ENCODE measurements around the gene C1orf52.
"Not testable (repeated sequence)": the region's sequence is repeated elsewhere in the genome, so short reads cannot be mapped to it uniquely, and the experiment has no call there.

C1orf52 gene

GRCh38 chr1:85273397-85273796 lies 13.9 kb upstream of the C1orf52 start:
- no peak overlapping the region for H3K4me3 ChIP-seq (ENCODE audit: low read depth, low read length)
- TF ChIP-seq, protein P1, sequence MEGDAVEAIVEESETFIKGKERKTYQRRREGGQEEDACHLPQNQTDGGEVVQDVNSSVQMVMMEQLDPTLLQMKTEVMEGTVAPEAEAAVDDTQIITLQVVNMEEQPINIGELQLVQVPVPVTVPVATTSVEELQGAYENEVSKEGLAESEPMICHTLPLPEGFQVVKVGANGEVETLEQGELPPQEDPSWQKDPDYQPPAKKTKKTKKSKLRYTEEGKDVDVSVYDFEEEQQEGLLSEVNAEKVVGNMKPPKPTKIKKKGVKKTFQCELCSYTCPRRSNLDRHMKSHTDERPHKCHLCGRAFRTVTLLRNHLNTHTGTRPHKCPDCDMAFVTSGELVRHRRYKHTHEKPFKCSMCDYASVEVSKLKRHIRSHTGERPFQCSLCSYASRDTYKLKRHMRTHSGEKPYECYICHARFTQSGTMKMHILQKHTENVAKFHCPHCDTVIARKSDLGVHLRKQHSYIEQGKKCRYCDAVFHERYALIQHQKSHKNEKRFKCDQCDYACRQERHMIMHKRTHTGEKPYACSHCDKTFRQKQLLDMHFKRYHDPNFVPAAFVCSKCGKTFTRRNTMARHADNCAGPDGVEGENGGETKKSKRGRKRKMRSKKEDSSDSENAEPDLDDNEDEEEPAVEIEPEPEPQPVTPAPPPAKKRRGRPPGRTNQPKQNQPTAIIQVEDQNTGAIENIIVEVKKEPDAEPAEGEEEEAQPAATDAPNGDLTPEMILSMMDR (conservative IDR thresholded peaks at IDR 0.05; ENCODE audit: low read depth, low read length): no peak
- no peak for DNase-seq (ENCODE audit: low read depth)

- no peak overlapping the region for H3K4me3 ChIP-seq (ENCODE audit: low read depth, low read length)
- TF ChIP-seq, protein P1 (conservative IDR thresholded peaks at IDR 0.05; ENCODE audit: low read depth, low read length): no peak
- DNase-seq (ENCODE audit: low read depth): no peak
Measured at GRCh38 chr1:85268801-85269585, 9.5 kb upstream of the C1orf52 start.

DNA sequence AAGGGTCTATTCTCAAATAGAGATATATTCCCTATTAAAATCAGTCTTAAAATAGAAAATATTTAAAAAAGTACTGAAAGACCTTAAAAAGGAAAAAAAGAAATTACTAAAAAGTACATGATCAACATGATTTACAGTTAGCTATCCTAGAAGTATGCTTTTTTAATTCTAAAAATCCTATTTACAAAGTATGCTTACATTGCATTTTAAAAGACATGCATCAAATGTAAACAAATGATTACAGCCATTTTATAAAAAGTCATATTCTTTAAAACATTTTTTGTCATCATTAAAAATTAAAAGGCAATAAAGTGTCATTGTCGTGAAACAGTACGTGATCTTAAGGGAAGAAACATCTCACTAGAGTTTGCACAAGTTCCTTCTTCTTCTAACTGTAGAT lies 7.9 kb upstream of the C1orf52 start:
- no peak for DNase-seq (ENCODE audit: low read depth)

GRCh38 chr1:85264150-85264549 lies 4.7 kb upstream of the C1orf52 start:
- no peak for DNase-seq (ENCODE audit: low read depth)
- no peak overlapping the region for H3K4me3 ChIP-seq (ENCODE audit: low read depth, low read length)
- TF ChIP-seq, protein P1 (conservative IDR thresholded peaks at IDR 0.05; ENCODE audit: low read depth, low read length): no peak

More for the DNA sequence above, 7.9 kb upstream of the C1orf52 start:
- TF ChIP-seq, protein P1 (conservative IDR thresholded peaks at IDR 0.05; ENCODE audit: low read depth, low read length): no peak
- H3K4me3 ChIP-seq (ENCODE audit: low read depth, low read length): no peak overlapping the region

DNA sequence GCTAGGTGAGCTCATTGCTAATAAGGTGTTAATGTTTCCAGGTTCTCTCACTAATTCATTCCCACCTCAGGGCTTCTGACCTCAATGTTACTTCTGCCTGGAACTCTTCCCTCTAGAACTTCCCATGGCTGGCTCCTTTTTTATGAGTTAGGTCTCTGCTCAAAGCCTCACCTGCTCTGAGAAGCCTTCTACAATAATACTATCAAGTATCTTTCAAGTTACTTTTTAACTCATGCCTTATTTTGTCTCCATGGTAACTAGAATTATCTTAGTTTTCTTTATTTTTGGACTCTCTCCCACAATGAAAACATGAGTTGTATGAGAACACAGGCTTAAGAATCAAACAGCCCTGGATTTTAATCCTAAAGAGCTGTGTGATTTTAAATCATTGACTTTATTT lies 3.5 kb upstream of the C1orf52 start:
- H3K4me3 ChIP-seq (ENCODE audit: low read depth, low read length): no peak overlapping the region
- TF ChIP-seq, protein P1 (conservative IDR thresholded peaks at IDR 0.05; ENCODE audit: low read depth, low read length): no peak
- DNase-seq (ENCODE audit: low read depth): no peak

DNA sequence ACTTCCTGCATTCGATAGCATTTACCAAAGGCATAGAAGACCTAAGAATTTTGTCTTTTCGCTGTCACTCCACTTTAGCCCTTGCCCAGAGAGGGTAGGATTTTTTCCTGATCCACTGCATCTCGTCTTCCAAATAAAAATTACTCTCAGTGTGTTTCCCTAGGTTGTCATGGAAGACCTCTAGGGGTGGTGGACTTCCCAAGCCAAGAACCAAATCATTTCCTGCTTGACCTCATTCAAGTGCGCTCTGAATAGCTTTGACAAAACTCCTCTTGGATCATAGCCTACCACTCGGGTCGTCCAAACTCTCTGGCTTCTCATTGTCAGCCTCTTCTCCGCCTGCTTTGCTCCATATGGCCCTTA lies 431 bp upstream of the C1orf52 start:
- TF ChIP-seq, protein P1 (conservative IDR thresholded peaks at IDR 0.05; ENCODE audit: low read depth, low read length): no peak
- peak overlapping the region; percentile 90 for H3K4me3 ChIP-seq (ENCODE audit: low read depth, low read length)
- DNase-seq (ENCODE audit: low read depth): peak; percentile 45

DNA sequence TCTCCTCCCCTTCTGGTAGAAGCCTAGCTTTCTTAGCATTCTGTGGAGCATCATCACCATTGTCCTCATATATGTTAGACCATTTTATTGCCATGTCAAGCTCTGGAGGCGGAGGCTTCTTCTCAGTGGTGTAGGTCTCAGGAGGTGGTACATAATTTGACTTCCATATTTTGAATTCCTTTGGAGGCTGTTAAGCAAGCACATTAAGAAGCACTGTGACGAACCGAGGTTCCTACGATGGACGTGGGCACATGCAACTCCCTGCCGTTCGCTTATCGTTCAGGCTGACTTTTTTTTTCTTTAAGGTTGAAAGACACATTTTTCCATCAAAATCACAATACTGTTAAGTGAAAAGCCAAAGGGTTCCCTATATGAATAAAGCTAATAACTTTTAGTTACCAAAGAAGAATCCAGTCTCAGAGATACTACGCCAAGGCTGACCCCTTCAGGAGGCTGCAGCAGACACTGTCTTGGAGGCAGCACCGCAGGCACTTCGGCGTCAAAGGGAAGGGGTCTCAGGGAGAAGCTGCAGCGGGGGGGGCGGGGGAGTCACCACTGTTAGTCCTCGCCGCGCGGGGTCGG lies 835 bp downstream of the C1orf52 start:
- H3K4me3 ChIP-seq (ENCODE audit: low read depth, low read length): peak overlapping the region; percentile 90
- peak; percentile 74 for DNase-seq (ENCODE audit: low read depth)
- TF ChIP-seq, protein P1 (conservative IDR thresholded peaks at IDR 0.05; ENCODE audit: low read depth, low read length): peak; percentile 33

GRCh38 chr1:85249042-85249441 lies 10.4 kb downstream of the C1orf52 start:
- H3K4me3 ChIP-seq (ENCODE audit: low read depth, low read length): not testable (repeated sequence)

More at GRCh38 chr1:85249042-85249441, 10.4 kb downstream of the C1orf52 start:
- DNase-seq (ENCODE audit: low read depth): not testable (repeated sequence)

All from choroid plexus epithelial cell (primary cell).